Smooth muscle cell (in vitro differentiated cells): ENCODE results near the gene IMP3. TPM values are rescaled to one million over a fixed set of nuclear protein-coding genes. Genes with fewer than 3 reads are reported as not detected.

Source experiments
- DNase-seq: peaks from one replicate; lab custom pipeline; 2025; ENCODE audit not compliant: unreplicated experiment; lab: John Stamatoyannopoulos, UW
- H2AFZ ChIP-seq: fragments of 200-600 bp; sonication (generic); 2 replicates; pipeline ENCODE4 v1.6.0; 2016; ENCODE audit warnings: antibody characterized with exemption, low read depth, mild to moderate bottlenecking
- H3F3A ChIP-seq: fragments of 200-600 bp; sonication (generic); 2 replicates; pipeline ENCODE4 v1.6.0; 2017; ENCODE audit warnings: antibody characterized with exemption, low read depth
- H3K27ac ChIP-seq: fragments of 200-600 bp; sonication (generic); 2 replicates; pipeline ENCODE4 v1.5.1; 2016; ENCODE audit warnings: low read depth, mild to moderate bottlenecking
- H3K27me3 ChIP-seq: fragments of 200-600 bp; sonication (generic); 2 replicates; pipeline ENCODE4 v1.6.1; 2016; ENCODE audit warnings: low read depth, mild to moderate bottlenecking
- H3K36me3 ChIP-seq: fragments of 200-600 bp; sonication (generic); 2 replicates; pipeline ENCODE4 v1.5.1; 2016; ENCODE audit warnings: low read depth
- H3K4me1 ChIP-seq: fragments of 200-600 bp; sonication (generic); 2 replicates; pipeline ENCODE4 v1.5.1; 2016; ENCODE audit warnings: low read depth
- H3K4me2 ChIP-seq: fragments of 200-600 bp; sonication (generic); 2 replicates; pipeline ENCODE4 v1.6.0; 2016; ENCODE audit warnings: mild to moderate bottlenecking
- H3K4me3 ChIP-seq: fragments of 200-600 bp; sonication (generic); 2 replicates; pipeline ENCODE4 v1.5.1; 2016; ENCODE audit warnings: mild to moderate bottlenecking
- H3K79me2 ChIP-seq: fragments of 200-600 bp; sonication (generic); 2 replicates; pipeline ENCODE4 v1.6.0; 2016; ENCODE audit warnings: low read depth, mild to moderate bottlenecking
- H3K9ac ChIP-seq: fragments of 200-600 bp; sonication (generic); 2 replicates; pipeline ENCODE4 v1.6.0; 2016; ENCODE audit warnings: low read depth
- H3K9me3 ChIP-seq: fragments of 200-600 bp; sonication (generic); replicated peaks from 2 replicates; pipeline ENCODE4 v1.5.1; 2016; ENCODE audit warnings: low read depth
- H4K20me1 ChIP-seq: fragments of 200-600 bp; sonication (generic); 2 replicates; pipeline ENCODE4 v1.6.0; 2016; ENCODE audit warnings: low read depth
- CTCF ChIP-seq: fragments of 200-600 bp; sonication (generic); IDR thresholded peaks from 2 replicates; pipeline ENCODE4 v1.5.1; 2017; ENCODE audit warnings: borderline replicate concordance, mild to moderate bottlenecking, antibody characterized with exemption; ENCODE audit not compliant: insufficient read depth, poor library complexity, severe bottlenecking
- WGBS: methylation state at CpG from one replicate; pipeline ENCODE4 v1.1.7; 2016; ENCODE audit warnings: low lambda C conversion rate; 5-methylcytosine and 5-hydroxymethylcytosine counted together
- polyA plus RNA-seq: library from polyadenylated mRNA; unstranded; fragments of >200 nt; fragmentation: Nextera tagmentation; extraction: Ambion mirVana; gene quantifications from 2 replicates; pipeline ENCODE4 v1.2.1, GENCODE V29; 2016
- total RNA-seq: library from RNA; depleted of rRNA; stranded (reverse); fragments of >200 nt; gene quantifications from 2 replicates; pipeline ENCODE4 v1.2.3, GENCODE V29; 2014

Gene IMP3
- total and polyA plus RNA-seq, 2 experiments from 2014 or later = 54.1 to 56.7 TPM

GRCh38 chr15:75653347-75653913 is 13.4 kb upstream of the IMP3 start:
- peaks cover 38% of the 10 kb centered on the region for H3K4me1 ChIP-seq

GRCh38 chr15:75651810-75652543 is 12.0 kb upstream of the IMP3 start:
- Histone ChIP-seq H3K79me2 (peaks cover 85% of the 10 kb centered on the region), H3F3A (no peaks in the 10 kb centered on the region), H3K4me1 (peaks cover 38% of the 10 kb centered on the region), H3K27me3 (no peaks in the 10 kb centered on the region), H3K27ac (peak overlapping the region; percentile 47), H3K4me3 (peak overlapping the region; percentile 29), H3K9me3 (no peaks in the 10 kb centered on the region), H2AFZ (no peak overlapping the region), H3K4me2 (peak overlapping the region; percentile 95), H3K9ac (peak overlapping the region; percentile 66), H3K36me3 (no peaks in the 10 kb centered on the region), H4K20me1 (peaks cover 84% of the 10 kb centered on the region)
- TF ChIP-seq CTCF = no peak
- WGBS = 95% methylated on average over 2 of the region's 2 CpGs
- no peak for DNase-seq

More at GRCh38 chr15:75653347-75653913, 13.4 kb upstream of the IMP3 start:
- no peak for DNase-seq
- H2AFZ ChIP-seq = no peak overlapping the region
- no peak overlapping the region for H3K4me3 ChIP-seq
- no peaks in the 10 kb centered on the region for H3K27me3 ChIP-seq
- H3K79me2 ChIP-seq = peaks cover 78% of the 10 kb centered on the region
- TF ChIP-seq CTCF = no peak
- H4K20me1 ChIP-seq = peaks cover 97% of the 10 kb centered on the region
- H3K27ac ChIP-seq = no peak overlapping the region
- no peaks in the 10 kb centered on the region for H3K36me3 ChIP-seq
- H3F3A ChIP-seq = no peaks in the 10 kb centered on the region
- H3K9ac ChIP-seq = no peak overlapping the region
- no peaks in the 10 kb centered on the region for H3K9me3 ChIP-seq
- no peak overlapping the region for H3K4me2 ChIP-seq
- 82% methylated on average over 16 of the region's 16 CpGs for WGBS

GRCh38 chr15:75650908-75651809 is 11.1 kb upstream of the IMP3 start:
- Histone ChIP-seq H3F3A (no peaks in the 10 kb centered on the region), H3K27me3 (no peaks in the 10 kb centered on the region), H3K4me3 (peak overlapping the region; percentile 29), H4K20me1 (peaks cover 76% of the 10 kb centered on the region), H3K27ac (peak overlapping the region; percentile 47), H2AFZ (no peak overlapping the region), H3K4me1 (peaks cover 38% of the 10 kb centered on the region), H3K79me2 (peaks cover 84% of the 10 kb centered on the region), H3K4me2 (peak overlapping the region; percentile 95), H3K9me3 (no peaks in the 10 kb centered on the region), H3K36me3 (no peaks in the 10 kb centered on the region), H3K9ac (no peak overlapping the region)
- no peak for DNase-seq
- 72% methylated on average over 9 of the region's 9 CpGs for WGBS
- TF ChIP-seq CTCF = no peak
